Globus pallidus (tissue), 1 donor: ENCODE measurements around the gene CBLB.

Experiments used
- DNase-seq: peaks from one replicate; pipeline ENCODE4 v3.0.0-alpha.2; 2015; ENCODE audit warnings: low spot score

Gene CBLB

DNA sequence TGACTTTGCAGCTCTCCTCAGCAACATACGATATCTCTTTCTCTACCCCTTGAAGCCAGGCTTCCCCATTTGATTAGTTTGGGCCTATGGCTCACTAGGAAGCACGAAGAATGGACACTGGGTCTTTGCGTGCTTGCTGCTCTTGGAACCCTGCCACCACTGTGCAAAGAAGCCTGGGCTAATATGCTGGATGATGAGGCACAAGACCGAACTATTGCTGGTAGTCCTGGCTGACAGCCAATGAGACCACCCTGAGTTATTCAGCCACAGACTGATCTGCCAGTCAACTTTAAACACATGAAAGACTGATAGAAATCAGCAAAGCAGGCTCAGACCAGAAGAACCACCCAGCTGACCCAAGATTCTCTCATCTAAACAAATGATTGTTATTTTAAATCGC, 250.3 kb downstream of the CBLB start:
- no peak for DNase-seq

DNA sequence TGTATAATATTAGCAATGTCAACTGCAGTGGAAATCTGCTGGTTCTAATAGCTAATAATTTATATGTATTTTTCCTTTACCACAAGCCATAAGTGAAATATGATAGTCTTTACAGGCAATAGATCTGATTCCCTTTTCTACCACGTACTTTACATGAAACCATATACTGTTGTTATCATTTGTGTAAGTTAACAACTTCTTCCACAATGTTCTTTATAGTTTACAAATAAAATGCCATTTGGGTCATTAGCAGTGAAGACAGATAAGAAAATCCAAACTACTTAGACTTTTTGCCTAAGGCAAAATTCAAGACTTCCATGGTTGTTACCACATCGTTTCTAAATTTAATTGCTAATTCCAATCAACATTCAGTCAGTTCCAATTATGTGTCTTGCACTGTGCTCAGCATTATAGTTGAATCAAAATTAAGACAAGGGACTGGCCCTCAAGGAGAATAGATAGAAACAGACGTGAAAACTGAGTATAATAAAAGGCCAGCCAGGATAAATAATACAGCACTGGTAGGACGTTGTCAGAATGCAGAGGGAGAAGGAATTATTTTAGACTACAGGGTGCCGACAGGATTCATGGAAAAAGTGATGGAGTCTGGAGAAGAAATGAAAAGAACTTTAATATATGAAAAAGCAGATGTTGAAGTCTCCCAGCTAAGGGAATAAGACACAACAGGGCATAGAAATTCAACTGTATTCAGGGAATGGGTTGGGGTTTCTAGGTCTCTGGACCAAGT, 252.3 kb downstream of the CBLB start:
- DNase-seq = no peak

DNA sequence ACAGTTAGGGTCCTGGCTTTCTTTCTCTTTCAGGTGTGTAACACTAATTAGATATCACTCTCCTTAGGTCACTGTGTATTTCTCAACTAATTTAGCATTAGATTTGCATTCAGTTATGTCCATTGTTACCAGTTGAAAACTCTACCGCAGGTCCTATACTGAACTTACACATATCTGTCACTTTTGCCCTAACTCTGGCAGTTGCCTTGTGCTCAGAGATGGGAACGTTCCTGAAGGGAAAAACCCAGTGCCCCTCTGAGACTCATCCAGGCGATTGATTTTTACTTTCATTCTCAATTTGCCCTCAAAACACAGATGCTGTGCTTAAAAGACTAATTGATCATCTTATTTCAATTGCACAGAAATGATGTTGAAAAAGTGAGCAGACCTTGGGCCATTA, 253.0 kb downstream of the CBLB start:
- no peak for DNase-seq

DNA sequence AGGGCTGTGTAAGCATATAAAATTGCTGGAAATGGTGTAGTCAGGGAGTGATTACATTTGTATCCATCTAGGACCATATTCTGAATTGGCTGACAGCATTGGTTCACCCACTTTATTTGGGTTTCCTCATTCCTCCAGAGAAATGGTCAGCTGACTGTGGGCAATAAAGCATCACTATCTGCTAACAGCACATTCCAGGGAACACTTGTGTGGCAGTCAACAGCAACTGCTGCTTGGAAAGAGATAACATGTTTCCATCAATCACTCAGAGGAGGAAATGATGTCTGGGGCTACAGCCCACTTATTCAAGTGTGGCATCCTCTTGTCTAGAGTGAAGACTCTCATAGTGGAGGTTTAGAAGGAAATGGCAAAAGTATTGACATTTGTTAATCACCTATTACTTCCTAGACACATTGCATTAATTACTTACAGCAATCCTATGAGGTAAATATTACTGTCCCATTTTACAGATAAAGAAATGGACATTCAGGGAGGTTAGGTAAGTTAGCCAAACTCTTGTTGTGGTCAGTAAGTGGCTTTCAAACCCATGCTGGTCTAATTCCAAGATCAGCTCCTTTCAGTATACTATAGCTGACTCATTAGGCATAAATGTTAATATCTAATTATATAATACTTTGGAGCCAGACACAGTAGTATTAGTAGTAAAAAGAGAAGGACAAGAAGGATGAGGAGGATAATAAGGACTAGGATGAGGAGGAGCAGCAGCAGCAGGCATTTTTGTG, 254.4 kb downstream of the CBLB start:
- DNase-seq = no peak

DNA sequence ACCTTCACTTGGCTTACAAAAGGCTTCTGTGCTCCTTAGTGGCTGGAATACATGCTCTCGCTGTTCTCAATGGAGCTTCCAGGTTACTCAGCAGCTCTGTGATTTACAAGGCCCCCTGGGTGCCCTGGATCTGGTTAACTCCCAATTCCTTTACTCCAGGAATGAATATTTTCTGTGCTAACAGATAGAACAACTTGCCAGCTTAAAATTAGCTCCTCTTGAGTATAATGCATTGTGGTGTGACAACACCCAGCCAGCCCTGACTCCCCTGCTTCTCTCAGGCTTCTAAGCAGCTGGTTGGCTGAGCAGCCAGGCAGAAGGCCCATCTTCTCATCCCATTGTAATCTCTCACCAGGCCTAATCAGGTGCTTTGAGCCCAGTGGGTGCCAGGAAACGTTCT, 255.7 kb downstream of the CBLB start:
- DNase-seq = no peak

GRCh38 chr3:105611304-105612192, 257.3 kb downstream of the CBLB start:
- no peak for DNase-seq

DNA sequence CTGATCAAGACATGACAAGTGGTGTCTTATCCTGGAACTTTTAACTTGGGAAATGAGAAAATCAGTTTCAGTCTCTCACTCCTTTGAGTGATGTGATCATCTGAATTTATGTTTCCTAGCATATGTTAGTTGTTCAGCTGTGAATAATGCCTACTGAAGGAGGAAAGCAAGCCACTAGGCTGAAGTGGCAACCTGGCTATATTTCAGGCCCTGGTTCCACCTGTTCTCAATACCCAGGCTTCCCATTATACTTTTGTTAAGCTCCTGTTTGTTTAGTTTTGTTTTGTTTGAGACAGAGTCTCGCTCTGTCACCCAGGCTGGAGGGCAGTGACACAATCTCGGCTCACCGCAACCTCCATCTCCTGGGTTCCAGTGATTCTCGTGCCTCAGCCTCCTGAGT, 258.3 kb downstream of the CBLB start:
- no peak for DNase-seq

DNA sequence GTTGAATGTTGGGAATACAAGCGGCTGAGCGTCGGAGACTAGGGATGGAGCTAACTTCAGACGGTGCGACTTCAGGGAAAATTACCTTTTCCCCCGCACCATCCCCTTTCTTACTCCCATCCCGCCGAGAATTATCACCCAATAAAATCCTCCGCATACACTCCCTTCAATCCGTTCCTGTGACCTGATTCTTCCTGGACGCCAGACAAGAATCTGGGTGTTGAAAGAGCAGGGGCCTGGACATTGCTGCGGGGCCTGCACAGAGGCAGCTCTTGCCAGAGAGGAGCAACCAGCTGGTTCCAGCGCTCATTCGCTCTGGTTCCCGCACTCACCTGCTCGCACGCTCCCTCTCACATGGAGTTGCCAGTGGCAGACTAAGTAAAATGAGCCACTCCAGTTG, 260.2 kb downstream of the CBLB start:
- DNase-seq = no peak

DNA sequence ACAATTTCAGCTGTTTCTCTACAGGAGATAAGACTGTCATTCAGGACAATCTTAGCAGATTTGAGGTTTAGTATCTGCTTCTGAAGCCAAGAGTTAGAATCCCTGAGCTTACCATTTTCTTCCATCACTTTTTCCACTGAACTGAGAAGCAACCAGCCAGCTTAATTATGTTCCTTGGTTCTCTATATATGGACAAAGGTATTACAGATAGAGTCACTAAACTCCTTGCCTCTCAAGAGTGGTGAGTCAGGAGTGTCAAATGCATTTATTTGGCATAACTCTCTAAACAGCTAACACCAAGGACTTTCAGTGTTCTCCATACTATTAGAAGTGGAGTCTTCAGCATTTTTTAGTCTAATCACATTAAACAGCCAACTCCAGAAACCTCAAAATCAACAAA, 262.8 kb downstream of the CBLB start:
- DNase-seq = no peak
